Measurements from ENCODE around the gene MPHOSPH8. TPM values are rescaled to one million over a fixed set of nuclear protein-coding genes. Genes with fewer than 3 reads are reported as not detected.
A peak's percentile ranks its signal among the peaks of the same experiment; 100 is the strongest.

MPHOSPH8 gene, protein sequence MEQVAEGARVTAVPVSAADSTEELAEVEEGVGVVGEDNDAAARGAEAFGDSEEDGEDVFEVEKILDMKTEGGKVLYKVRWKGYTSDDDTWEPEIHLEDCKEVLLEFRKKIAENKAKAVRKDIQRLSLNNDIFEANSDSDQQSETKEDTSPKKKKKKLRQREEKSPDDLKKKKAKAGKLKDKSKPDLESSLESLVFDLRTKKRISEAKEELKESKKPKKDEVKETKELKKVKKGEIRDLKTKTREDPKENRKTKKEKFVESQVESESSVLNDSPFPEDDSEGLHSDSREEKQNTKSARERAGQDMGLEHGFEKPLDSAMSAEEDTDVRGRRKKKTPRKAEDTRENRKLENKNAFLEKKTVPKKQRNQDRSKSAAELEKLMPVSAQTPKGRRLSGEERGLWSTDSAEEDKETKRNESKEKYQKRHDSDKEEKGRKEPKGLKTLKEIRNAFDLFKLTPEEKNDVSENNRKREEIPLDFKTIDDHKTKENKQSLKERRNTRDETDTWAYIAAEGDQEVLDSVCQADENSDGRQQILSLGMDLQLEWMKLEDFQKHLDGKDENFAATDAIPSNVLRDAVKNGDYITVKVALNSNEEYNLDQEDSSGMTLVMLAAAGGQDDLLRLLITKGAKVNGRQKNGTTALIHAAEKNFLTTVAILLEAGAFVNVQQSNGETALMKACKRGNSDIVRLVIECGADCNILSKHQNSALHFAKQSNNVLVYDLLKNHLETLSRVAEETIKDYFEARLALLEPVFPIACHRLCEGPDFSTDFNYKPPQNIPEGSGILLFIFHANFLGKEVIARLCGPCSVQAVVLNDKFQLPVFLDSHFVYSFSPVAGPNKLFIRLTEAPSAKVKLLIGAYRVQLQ
- polyA plus RNA-seq (ENCODE audit: insufficient read length in 4 of 4): 10 to 100 TPM; 50.3 to 69.2 (median 61.1) TPM

DNA sequence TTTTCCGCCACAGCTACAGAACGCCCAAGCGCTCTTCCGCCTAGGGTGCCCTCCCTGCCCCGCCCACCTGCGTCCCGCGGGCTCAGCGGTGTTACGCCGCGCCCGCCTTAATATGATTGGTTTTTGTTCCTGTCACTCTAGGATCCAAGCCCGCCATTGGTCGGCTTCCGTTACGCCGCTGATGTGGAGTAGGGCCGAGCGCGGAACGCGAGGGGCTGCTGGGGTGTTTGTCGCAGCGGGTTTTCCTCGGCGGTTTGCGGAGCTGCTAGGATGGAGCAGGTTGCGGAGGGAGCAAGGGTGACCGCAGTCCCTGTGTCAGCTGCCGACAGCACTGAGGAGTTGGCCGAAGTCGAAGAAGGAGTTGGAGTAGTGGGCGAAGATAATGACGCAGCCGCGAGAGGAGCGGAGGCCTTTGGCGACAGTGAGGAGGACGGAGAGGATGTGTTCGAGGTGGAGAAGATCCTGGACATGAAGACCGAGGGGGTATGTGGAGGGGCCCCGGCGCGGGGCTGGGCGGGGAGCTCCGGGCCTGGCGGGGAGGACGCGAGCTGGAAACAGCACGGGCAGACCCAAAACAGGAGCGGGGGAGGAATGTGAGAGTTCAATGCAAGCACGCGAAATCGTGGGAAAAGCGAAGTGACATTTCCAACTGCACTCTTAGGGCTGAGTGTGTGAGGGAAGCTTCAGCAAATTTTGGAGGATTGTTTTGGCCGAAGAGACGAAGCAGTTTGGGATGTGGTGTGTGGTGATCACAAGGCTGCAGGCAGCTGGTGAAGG, at the start of gene MPHOSPH8:
Gene MPHOSPH8, plus strand, starts transcription at position 181 of the 777 bp plus-strand sequence. Its CDS starts 90 bp downstream, at position 271.
- peak; percentile 92 to 94 (median 94) for DNase-seq (ENCODE audit: low read depth in 4 of 4, low spot score in 3 of 4)

DNA sequence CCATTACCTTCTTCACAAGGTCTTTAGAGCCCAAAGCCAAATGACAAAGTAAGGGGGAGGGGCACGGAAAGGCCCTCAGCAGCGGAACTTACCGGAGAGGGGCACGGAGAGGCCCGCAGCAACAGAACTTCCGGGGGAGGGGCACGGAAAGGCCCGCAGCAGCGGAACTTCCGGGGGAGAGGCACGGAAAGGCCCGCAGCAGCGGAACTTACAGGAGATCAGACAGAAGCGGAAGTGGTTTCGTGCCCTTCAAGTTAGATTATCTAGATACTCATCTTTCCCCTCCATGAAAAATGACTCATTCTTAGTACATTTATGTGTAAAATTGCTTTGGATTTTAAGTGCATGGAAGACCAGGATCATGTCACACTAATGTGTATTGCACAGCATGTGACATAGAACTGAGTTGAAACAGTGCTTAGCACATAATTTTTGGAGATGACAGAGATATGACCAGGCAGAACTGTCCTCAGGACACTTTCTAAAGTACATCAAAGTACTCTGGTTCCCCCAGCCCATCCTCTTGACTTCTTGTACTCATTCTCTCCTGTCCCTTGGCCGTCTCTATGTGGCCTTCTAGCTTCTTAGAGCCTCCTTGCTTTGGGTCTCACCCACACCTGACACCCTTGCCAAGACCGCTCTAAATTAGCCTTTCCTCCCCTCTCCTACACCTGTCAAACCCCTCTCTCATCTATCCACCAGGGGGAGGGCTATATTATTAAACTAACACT, 46.4 kb upstream of the MPHOSPH8 start:
- no peak for DNase-seq (ENCODE audit: low read depth in 4 of 4, low spot score in 3 of 4)

DNA sequence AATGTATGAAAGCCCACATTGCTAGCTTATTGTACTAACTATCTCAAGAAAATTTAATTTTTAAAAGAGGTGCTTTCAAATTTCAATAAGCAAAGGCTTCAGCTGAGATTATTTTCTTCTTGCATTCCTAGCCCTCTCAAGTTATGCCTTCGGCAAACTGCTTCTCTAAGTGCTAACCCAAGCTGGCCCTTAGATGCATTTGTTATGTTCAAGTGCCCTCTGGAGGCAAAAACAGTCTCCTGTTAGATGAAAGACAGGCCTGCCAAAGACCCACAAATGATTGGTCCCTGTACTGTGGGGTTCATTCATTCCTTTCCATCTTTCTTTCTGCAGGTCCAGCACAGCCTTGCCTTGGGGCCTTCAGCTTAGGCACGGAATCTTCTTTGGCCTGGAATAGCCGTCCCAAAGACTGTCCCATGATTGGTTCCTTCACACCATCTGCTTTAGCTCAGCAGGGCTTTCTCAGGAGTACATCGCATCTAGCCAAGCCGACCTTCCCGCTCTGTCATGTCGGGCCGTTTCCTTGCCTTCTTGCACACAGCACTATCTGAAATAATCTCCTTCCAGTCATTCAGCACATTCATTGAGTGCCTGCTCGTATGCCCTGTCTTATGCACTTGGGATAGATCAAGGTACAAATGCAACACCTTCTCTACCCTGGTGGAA, 45.7 kb upstream of the MPHOSPH8 start:
- no peak for DNase-seq (ENCODE audit: low read depth in 4 of 4, low spot score in 3 of 4)

DNA sequence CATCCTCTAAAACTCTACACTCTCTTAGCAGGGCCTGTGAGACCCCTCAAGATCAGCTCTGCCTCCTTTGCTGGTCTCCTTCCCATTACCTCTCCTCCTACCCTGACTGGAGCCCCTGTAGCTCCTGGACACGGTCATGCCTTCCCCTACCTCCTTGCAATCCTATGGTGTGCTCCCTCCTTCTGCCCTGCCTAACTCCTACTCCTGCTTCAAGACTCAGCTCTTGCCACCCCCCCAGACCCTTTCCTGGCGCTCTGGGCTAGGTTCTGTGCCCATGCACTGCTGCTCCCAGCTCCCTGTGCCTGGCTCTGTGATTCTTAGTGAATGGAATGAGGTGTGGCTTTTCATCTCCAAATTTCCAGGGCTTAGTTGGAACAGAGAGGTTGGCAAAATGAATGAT, 44.1 kb upstream of the MPHOSPH8 start:
- DNase-seq (ENCODE audit: low read depth in 4 of 4, low spot score in 3 of 4): no peak

DNA sequence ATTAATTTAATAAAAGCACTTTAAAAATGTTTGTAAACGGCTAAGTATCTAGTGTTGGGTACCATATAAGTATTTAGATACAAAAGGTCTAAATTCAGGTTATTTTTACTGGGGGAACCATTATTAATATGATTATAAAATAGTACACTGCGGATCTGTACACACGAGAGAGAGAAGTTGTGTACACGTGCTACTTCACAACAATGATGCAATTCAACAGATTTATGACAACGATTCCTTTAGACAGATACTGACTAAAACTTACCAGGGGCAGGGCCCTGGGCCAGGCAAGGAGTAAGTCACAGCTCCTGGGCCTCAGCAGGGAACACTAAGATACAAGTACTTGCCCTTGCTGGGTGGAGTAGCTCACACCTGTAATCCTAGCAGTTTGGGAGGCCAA, 43.0 kb upstream of the MPHOSPH8 start:
- no peak for DNase-seq (ENCODE audit: low read depth in 4 of 4, low spot score in 3 of 4)

DNA sequence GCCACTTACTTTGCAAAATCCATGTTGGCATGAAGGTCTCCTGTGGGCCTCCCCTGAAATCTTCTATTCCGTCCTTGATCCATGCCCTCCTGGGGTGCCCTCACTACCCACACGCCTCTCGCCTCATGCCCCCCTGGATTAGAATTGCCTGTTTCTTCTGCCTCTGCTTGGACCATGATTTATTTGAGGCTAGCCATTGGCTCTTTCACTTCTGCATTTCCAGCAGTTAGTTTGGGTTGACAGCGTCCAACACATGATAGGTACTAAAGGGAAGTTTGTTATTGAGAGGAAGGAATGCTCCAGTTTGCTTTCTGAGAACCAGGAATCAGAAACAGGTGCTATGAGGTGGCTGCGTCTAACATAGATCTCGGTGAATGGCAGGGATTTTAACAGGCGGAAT, 41.6 kb upstream of the MPHOSPH8 start:
- DNase-seq (ENCODE audit: low read depth in 4 of 4, low spot score in 3 of 4): no peak

DNA sequence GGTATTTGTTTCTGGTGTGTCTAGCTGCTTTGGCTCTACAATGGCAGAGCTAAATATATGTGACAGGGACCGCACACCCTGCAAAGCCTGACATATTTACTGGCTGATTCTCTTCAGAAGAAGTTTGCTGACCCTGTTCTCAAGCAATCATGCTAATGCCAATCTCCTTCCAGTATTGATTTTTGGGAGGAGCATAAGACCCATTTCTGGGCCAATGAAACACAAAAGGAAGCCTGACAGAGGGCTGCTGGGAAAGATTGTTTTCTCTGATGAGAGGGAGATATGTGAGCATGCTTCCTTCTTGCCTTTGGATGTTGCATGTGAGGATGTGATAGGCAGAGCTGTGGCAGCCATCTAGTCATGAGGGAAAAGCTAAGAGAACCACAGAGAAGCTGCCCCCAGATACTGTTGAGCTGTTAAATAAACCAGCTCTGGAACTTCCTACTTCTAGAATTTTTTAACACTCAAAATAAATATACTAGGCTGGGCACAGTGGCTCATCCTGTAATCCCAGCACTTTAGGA, 40.7 kb upstream of the MPHOSPH8 start:
- no peak for DNase-seq (ENCODE audit: low read depth in 4 of 4, low spot score in 3 of 4)

DNA sequence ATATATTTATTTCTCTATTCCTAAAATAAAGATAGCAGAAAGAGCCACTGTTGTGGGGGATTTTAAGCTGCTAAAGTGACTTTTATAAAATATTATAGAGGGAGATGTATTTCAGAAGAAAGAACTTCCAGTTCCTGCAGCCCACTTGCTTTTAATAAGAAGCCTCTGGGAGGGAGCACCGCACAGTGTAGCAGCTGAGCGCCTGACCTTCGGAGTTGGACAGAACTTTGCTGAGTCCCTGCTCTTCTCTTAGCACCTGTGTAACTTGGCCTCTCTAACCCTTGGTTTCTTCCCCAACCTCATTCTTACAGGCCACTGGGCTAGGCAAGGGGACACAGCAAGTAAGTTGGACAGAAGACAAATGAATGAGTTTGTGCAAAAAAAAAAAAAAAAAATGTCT, 37.4 kb upstream of the MPHOSPH8 start:
- DNase-seq (ENCODE audit: low read depth in 4 of 4, low spot score in 3 of 4): no peak

DNA sequence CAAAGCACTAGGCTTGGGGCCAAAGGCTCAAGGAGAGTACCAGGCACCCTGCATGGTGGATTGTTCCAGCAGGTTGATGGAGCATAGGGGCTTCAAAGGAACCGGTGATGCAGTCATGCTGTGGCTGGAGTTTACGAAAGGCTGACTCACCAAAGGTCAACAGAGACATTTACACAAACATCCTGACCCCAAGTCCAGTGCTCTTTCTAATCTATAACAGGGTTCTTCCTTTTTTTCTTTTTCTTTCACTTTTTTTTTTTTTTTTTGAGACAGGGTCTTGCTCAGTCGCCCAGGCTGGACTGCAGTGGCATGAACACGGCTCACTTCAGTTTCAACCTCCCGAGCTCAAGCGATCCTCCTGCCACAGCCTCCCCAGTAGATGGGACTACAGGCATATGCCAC, 36.5 kb upstream of the MPHOSPH8 start:
- DNase-seq (ENCODE audit: low read depth in 4 of 4, low spot score in 3 of 4): no peak

DNA sequence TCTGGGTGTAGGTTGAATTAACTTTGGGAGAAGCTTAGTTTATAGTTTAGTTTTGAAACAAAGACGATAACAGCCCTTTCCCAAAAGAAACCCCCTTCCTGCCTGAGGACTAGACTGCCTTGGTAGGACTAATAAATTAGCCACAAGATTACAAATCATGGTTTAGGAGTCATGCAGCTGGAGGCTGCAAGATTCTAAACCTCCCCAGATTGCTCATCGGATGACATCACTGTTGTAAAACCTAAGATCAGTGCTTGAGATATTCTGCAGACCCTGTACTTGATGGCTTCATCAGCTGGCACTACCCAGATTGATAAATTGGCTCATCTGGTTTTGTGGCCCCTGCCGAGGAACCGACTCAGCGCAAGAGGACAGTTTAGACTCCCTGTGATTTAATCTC, 35.9 kb upstream of the MPHOSPH8 start:
- no peak for DNase-seq (ENCODE audit: low read depth in 4 of 4, low spot score in 3 of 4)

DNA sequence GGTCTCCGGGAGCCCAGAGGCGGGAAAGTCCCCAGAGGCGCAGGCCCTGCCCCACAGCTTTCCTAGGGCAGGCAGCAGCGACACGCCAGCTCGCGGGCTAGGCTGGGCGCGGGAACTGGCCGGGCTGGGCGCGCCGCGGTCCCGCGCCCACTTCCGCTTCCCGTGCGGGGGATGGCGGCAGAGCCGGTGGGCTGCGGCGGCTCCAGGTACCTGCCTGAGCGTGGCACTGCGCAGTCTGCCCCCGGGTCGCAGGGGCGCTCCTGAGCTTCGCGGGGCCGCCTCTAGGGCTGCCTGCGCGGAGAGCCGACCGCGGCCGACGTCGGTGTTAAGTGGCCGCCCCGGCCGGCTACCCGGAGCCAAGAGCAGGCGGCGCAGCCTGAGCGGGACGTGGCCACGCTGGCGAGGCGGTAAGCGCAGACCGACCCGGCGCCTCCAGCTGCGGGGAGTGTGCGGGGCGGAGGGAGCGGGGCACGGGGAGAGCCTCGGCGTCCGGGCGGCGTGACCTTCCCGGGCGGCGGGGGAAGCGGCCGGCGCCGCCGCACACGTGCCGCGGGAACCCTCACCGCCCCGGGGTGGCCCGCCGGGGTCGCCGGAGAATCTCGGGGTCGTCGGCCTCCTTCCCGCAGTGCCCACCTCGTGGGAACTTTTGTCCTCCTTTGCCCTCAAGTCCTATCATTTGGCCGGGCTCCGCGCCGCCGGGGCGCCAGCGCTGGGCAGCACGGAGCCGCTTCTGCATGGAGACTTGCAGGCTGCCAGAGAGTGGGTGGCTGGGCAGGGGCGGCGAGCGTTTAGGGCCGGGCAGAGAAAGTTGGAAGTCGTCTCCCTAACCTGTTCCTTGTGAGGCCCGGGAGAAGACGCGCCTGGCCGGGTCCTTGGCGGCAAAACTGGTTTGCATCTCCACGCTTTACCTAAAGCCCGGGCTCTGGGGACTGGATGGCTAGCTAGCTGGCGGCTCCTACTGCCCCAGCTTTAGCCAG, 31.4 kb upstream of the MPHOSPH8 start:
- peak in 1 of 4 donors; percentile 39 for DNase-seq (ENCODE audit: low read depth in 4 of 4, low spot score in 3 of 4)

DNA sequence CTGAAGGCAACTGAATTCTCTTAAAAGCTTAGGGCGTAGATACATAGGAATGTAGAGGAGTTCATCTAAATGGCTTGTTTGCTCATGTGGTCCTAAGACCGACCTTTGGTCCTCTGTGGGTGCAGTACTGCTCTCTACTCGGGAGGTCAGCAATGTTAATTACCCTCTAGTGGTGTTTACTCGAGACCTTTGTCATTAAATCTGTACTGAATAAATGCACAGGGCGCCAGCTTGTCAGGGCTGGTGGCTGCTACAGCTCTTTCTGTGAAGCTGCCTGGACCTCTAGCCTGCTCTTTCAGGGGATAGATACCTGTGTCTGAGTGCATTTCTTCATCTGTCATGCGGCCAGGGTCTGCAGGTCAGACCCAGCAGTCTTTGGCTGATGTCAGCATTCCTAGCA, 29.2 kb upstream of the MPHOSPH8 start:
- no peak for DNase-seq (ENCODE audit: low read depth in 4 of 4, low spot score in 3 of 4)

DNA sequence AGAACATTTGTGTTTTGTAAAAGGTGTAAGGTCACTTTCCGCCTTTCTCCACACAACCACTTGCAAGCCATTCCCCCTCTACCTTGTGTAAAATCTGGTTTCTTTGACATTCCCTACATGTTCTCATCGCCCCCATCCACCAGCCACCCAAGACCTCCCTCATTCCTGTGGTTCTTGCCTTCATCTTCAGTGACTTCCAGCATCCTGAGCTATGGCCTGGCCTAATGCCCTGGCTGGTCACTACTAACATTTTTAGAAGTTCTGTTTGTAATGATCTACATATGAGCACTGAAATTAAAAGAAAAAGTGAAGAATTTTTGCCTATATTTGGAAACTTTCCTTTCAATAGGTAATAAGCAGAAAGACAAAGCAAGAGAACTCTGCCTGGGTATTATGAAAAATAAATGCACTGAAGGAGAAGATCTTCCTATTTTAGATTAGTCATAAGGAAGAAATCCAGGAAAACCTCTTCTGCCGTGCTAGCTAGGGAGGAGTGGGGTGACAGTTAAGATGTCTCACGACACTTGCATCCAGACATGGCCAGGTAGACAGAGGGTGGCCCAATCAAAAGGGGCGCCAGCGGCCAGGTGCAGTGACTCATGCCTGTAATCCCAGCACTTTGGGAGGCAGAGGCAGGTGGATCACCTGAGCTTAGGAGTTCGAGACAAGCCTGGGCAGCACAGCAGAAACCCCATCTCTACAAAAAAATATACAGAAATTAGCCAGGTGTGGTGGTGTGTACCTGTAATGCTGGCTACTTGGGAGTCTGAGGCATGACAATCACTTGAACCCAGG, 28.1 kb upstream of the MPHOSPH8 start:
- DNase-seq (ENCODE audit: low read depth in 4 of 4, low spot score in 3 of 4): no peak

DNA sequence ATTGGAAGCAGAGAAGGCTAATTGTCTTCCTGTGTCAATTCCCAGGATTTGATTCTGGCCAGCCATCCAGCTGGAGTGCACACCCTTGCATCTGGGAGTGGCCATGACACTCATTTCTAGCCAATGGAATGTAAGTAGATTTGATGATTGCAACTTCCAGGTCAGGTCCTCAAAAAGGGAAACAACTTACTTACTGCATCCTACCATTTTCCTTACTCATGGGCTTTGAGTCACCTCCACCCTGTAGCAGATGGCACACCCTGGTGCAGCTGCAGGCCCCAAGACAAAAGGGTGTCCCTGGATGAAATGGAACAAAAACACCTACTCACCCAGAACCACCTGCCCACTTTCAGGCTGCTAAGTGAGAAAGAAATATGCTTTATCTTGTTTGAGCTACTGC, 27.3 kb upstream of the MPHOSPH8 start:
- no peak for DNase-seq (ENCODE audit: low read depth in 4 of 4, low spot score in 3 of 4)

DNA sequence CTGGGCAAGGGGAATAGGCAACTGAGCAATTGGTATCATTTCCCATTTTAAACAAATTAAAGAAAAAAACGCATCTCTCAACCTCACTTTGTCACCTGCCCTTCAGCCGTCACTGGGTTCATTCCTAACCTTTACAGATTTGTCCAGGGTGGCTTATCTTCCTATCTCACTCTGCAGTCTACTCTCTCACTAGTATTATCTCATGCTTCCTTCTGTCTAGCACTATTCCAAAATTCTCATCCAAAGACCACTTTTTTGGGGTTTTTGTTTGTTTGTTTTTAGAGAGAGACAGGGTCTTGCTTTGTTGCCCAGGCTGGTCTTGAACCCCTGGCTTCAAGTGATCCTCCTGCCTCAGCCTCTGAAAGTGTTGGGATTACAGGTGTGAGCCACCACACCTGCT, 26.7 kb upstream of the MPHOSPH8 start:
- DNase-seq (ENCODE audit: low read depth in 4 of 4, low spot score in 3 of 4): no peak

DNA sequence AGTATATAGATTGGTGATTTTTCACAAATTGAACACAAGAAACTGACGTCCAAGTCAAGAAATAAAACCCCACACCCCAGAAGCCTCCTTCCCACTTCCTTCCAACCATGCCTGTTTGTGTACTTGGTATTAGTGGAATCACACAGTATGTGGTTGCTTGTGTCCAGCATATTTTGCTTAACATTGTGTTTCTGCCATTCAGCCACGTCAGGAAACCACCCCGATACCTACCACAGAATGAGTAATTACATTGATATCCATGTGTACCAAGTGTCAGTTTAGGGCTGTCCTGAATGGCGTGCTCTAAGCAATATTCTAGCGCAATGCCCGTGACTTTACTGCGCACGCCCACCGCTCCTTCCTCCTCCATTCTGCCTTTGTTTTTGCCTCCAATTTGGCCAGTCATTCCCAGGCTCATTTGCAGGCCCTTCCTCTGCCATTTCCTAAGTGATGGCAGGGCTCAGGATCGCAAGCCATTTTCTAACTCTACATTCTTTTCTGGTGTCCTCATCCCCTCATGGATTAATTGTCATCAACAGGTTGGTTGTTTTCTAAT, 25.9 kb upstream of the MPHOSPH8 start:
- no peak for DNase-seq (ENCODE audit: low read depth in 4 of 4, low spot score in 3 of 4)

DNA sequence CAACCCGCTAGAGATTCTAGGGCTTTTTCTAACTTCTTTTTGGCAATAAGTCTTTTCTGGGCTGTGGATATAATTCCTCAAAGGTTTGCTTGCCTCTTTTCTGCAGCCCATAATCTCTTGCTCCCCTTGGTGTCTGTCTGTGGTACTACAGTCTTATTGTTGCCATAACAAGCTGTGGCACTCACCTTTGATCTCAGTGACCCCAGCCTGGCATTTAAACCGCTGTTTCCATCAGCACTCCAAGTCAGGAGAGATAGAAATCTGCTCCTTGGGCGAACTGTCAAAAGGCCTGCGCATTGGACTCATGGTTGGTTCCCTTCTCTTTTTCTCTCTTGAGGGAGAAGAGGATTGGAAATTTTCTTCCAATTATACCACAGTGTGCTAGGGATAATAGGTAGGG, 14.5 kb upstream of the MPHOSPH8 start:
- no peak for DNase-seq (ENCODE audit: low read depth in 4 of 4, low spot score in 3 of 4)

Measured in right renal pelvis (tissue), 4 donors.